NCI-H82 (cell line): Measurements from ENCODE around the gene PFDN6.
"Not testable (repeated sequence)": the region's sequence is repeated elsewhere in the genome, so short reads cannot be mapped to it uniquely, and the experiment has no call there.

Source experiments
- DNase-seq: peaks from one replicate; lab custom pipeline; 2025; lab: John Stamatoyannopoulos, UW

PFDN6 gene

DNA sequence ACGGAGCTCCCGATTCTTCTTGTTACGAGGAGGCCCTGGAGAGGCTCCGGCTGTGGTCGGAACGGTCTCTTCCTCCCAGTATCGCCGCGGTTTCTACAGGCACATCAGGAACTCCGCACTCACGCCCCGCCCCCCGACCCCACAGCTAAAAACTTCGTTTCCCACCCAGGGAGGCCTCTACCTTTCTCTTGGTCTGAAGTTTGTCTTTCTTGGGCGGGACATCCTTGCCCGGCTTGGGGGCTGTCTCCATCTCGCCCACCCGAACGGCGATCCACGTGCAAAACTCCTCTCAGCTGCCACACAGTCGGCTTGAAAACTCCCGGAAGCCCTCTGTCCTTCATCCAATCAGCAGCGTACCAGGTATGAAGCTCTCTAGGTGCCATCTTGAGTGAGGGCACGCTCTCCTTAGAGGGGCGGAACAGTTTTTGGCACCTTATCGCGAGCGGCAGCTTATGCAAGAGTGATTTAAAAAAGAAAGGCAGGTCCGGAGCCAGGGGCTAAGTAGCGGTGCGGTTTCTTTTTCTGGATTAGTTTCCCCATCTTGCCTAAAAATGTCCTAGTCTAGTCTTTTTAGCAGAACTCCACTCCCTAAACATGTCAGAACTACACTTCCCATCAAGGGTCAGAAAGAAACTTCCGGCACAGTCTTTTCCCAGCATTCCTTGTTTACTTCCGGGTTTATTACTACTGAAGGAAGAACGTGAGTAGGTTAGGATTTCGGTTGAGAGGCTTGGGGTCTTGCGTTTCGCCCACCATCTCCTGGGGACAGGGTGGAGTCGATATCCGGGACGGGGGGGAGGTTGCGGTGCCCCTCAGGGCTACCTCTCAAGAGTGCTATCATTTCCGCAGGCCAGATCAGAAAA, at the start of gene PFDN6, which contains the start of gene WDR46:
TSS of gene PFDN6 (plus strand) at position 681 of the 863 bp plus-strand sequence. CDS start 256 bp downstream, outside the sequence.
TSS of gene WDR46 (minus strand) at position 319 of the 863 bp plus-strand sequence. CDS start at position 250, 69 bp downstream.
- DNase-seq: peak; percentile 94

DNA sequence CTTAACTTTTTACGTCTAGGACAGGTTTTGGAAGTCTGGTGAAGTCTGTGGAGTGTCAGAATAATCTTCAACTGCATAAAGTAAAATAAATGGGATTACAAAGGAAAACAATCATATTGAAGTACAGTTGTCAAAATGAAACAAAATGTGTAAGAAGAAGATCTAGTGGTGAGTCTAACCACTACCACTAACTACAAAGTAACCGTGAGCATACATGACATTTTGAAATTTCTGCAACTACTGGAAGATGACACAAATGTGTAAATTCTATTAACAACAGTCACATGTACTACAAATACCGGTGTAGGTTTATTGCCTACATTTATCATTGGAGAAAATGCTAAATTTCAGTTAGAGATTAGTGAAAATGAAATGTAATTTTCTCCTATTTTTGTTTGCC, 47.4 kb upstream of the PFDN6 start:
- DNase-seq: no peak

GRCh38 chr6:33243476-33243875, 45.9 kb upstream of the PFDN6 start:
- no peak for DNase-seq

DNA sequence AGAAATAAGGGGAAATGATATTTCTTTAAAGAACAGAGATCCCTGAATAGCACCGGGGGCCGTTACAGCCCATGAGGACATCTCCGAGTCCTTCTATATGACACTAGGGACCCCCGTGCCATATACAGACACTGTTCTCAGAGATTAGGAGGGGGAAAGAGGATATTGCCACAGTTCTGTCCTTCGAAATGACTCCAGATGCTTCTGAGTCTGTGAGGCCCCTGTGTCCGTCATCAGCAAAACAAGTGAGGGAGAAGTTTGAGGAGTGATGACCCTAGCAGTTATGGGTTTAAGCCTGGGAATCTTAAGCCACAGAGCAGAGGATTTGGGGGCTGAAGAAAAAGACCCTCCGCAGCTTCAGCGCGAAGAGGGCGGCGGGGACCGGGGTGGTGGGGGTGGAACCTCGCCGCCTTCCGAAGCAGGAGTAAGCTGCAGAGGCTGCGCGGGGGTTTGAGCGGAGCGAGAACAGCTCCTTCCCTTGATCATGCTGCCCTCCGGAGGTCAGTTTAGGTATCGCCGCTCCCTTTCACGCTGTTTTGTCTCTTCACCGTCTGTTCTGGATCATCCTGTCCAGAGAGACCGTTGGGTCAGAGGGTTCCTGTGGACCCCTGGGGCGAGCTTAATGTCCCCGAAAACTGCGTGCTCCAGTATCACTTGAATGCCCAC, 41.3 kb upstream of the PFDN6 start:
- DNase-seq: peak; percentile 96

DNA sequence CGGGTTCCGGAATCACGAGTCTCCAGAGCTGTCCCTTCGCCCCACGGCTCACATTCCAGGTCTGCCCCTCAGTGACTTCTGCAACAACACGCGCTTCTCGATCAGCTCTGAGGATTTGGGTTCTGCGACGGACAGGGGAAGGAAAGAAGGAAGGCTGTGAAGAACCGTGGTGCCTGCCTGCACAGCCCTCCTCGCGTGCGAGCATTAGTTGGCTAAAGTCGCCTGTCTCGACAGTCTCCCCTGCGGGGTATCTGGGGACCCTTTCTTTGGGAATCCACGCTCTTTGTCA, 40.8 kb upstream of the PFDN6 start:
- no peak for DNase-seq

DNA sequence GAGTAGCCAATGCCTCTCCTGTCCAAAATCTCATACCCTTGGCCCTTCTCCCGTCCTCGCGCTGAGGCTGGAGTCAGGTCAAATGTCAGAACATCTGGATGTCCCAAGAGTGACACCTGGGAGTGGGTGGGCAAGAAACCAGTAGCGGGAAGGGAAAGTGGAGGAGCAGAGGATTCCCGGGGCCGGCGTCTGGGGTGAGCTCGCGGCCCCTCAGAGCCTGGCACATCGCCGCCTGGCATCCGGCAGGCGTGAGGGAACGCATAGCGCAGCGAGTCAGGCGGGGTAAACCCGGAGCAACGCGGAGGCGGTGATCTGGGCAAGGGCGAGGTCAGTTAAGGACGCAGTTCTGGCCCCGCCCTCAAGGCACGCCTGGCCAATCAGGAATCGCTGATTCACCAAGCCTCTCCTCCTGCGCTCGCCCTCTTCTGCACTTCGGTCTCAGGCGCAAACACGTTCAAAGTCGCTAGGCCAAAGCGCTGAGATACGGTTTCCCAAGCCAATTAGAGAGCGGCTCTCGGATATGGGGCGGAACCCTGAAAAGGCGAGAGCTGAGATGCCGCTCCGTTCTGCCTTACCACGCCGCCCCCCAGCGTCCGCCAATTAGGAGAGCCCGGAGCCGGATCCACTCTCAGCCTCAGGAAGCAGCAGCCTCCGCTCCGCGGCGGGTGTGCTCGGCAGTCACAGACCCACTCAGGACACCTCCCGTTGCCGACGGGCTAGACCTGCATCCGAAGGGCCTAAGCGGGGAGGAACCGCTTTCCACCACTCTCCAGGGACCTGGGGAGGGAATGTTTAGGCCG, 40.3 kb upstream of the PFDN6 start:
- DNase-seq: peak; percentile 100

- DNase-seq: peak; percentile 73
Observed at GRCh38 chr6:33249732-33250630, 39.4 kb upstream of the PFDN6 start.

DNA sequence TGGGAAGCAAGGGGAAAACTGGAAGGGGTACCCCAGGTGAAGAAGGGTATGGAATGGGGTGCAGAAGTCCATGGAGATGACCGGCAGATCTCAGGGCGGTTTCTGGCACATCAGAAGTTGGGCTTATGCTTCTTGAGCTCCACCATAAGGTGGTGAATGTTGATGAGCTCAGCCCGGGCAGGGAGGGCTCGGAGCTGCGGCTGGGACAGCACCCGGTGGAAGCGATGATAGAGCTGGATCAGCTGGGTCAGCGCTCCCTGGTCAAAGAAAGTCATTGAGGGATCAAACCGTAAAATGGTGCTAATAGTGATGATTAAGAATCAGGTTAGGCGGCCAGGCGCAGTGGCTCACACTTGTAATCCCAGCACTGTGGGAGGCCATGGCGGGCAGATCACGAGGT, 38.7 kb upstream of the PFDN6 start:
- no peak for DNase-seq

- no peak for DNase-seq
Observed at GRCh38 chr6:33251395-33252012, 37.9 kb upstream of the PFDN6 start.

- no peak for DNase-seq
Observed at GRCh38 chr6:33252759-33253158, 36.6 kb upstream of the PFDN6 start.

DNA sequence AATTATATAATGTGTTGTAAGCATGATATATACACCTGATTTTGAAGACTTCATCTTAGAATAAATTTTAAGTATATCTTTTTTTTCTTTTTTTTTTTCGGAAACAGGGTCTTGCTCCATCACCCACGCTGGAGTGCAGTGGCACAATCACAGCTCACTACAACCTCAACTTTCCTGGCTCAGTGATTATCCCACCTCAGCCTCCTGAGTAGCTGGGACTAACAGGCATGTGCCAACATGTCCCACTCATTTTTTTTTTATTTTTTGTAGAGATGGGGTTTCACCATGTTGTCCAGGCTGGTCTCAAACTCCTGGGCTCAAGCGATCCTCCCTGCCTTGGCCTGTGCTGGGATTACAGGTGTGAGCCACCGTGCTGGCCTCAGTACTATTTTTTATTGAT, 34.8 kb upstream of the PFDN6 start:
- DNase-seq: no peak

- no peak for DNase-seq
Observed at GRCh38 chr6:33259032-33259431, 30.4 kb upstream of the PFDN6 start.

DNA sequence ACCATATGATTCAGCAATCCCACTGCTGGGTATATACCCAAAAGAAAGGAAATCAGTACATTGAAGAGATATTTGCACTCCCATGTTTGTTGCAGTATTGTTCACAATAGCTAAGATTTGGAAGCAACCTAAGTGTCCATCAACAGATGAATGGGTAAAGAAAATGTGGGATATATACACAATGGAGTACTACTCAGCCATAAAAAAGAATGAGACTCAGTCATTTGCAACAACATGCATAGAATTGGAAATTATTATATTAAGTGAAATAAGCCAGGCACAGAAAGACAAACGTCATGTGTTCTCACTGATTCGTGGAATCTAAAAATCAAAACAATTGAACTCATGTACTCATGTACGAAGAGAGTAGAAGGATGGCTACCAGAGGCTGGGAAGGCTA, 26.9 kb upstream of the PFDN6 start:
- DNase-seq: not testable (repeated sequence)

- no peak for DNase-seq
Observed at GRCh38 chr6:33264015-33264414, 25.4 kb upstream of the PFDN6 start.

GRCh38 chr6:33271117-33271467, 18.3 kb upstream of the PFDN6 start:
- peak; percentile 74 for DNase-seq

- DNase-seq: peak; percentile 100
Observed at GRCh38 chr6:33271468-33272274, 17.7 kb upstream of the PFDN6 start, which contains the start of the genes RPS18 and VPS52. Gene RPS18, plus strand, starts transcription at chr6:33272075. Its CDS starts 45 bp downstream, at chr6:33272120. Gene VPS52, minus strand, starts transcription at chr6:33271876. Its CDS starts 201 bp downstream, at chr6:33271675.

DNA sequence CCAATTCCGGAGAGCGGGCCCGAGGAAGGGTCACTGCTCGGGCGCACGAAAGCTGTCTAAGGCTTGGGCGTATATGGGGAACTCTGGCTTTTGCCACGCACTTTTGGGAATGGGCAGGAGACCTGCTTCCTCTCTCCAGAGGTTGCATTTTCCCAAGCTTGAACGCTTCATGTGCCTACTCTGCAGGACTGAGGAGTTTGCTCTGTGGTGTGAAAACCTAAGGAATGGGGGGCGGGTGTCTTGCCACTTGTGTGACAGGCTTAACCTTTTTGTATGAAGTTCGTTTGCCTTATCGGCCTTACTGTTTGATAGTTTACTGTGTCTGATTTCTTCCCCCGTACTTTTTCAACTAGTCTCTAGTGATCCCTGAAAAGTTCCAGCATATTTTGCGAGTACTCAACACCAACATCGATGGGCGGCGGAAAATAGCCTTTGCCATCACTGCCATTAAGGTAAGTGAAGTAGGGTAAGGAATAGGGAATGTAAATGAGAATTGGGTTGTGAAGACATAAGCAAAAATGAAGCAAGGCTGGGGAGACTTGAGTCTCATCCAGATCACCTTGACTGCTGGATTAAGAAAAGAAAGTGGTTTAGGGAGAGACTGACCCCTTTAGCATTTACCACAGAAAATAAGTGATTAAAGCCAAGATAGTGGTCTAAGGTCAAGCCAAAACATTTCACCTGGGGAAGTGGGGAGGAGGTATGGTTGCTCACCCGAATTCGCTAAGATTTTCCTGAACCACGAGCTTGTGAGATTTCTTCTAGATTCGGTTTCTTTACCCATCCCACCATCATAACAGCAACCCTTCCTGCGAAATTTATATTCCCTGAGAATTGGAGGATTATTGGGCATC, 16.9 kb upstream of the PFDN6 start:
- DNase-seq: peak; percentile 65

DNA sequence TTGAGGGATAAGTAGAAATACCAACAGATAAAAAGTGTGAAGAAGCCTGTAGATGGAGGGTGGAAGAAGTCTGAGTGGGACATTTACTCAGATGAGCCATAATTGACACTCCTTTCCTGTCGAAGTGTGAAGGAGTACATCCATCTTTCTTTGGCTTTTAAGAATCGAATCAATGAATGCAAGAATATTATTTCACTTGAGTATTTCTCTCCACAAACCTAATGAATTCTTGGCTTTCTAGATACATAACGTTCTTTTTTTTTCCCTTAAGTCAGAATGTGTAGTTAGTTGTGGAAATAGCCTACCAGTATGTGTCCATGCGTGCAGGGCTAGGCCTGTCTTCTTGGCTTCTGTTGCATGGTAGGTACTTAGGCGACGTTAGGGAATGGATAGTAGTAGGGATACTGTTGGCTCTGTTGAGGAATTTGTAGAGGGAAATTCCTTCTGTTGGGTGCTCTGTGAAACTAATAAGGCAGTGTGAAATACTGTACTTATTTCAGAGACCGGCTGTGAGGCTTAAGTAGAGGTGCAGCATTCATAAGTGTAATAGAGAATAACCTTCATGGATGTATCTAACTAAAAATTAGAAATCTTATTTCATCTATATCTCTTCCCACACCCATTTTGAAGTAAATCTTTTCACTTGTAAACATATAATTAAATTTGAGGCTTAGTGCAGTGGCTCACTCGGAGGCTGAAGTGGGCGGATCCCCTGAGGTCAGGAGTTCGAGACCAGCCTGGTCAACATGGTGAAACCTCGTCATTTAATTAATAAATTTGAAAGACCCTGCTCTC, 16.1 kb upstream of the PFDN6 start:
- DNase-seq: no peak
